ENCODE data around the gene RBM46.

DNA sequence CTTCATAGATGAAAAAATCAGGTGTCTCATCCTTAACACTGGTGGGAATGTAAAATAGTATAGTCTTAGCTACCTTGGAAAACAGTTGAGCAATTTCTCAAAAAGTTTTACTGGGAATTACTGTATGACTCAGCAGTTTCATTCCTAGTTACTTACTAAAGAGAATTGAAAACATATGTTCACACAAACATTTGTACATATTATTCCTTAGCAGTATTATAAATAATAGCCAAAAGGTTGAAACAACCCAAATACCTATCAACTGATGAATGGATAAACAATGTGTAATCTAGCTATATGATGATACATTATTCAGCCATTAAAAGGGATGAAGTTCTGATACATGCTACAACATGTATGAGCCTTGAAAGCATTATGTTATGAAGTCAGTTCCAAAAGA lies 41.7 kb downstream of the RBM46 start:
- no peak for TF ChIP-seq GATA2 (IDR thresholded peaks at IDR 0.05; ENCODE audit: low read depth, low read length)
- TF ChIP-seq GATA3 (IDR thresholded peaks at IDR 0.05; ENCODE audit: low read depth, low read length) = no peak

All from SH-SY5Y (cell line).